Ascending aorta (tissue), 2 donors: Measurements from ENCODE around the gene ITGB1BP2. TPM values are rescaled to one million over a fixed set of nuclear protein-coding genes. Genes with fewer than 3 reads are reported as not detected.
"Not testable (repeated sequence)": the region's sequence is repeated elsewhere in the genome, so short reads cannot be mapped to it uniquely, and the experiment has no call there.

Source experiments
- DNase-seq, 2 donors: peaks; one replicate each; pipeline ENCODE4 v3.0.0-alpha.2; 2019; ENCODE audit warnings: low spot score in 2 of 2
- H3K27ac ChIP-seq, 2 donors: fragments of 200-600 bp; sonication (generic); one replicate each; pipeline ENCODE4 v1.5.1; 2016 to 2017; ENCODE audit warnings: mild to moderate bottlenecking in 1 of 2
- H3K27me3 ChIP-seq: fragments of 200-600 bp; sonication (generic); one replicate; pipeline ENCODE4 v1.5.1; 2017
- H3K36me3 ChIP-seq, 2 donors: fragments of 200-600 bp; sonication (generic); one replicate each; pipeline ENCODE4 v1.5.1; 2016
- H3K4me1 ChIP-seq, 2 donors: fragments of 200-600 bp; sonication (generic); one replicate each; pipeline ENCODE4 v1.5.1; 2016 to 2017; ENCODE audit warnings: mild to moderate bottlenecking in 1 of 2
- H3K4me3 ChIP-seq, 2 donors: fragments of 200-600 bp; sonication (generic); one replicate each; pipeline ENCODE4 v1.5.1; 2016 to 2017; ENCODE audit warnings: mild to moderate bottlenecking in 1 of 2
- H3K9me3 ChIP-seq, 2 donors: fragments of 200-600 bp; sonication (generic); one replicate each; pipeline ENCODE4 v1.5.1; 2016
- intact Hi-C: fragments of 100-400 bp; cut with DNase I; formaldehyde crosslinking; loops from one replicate; pipeline ENCODE4 v1.15.1; 2023
- total RNA-seq: library from RNA; depleted of rRNA; stranded (reverse); fragments of >200 nt; gene quantifications from one replicate; pipeline ENCODE4 v1.1.0, GENCODE V29; 2016
- TF ChIP-seq, protein P1 (sequence below), 3 experiments: fragments of 200-600 bp in 2 of 3; fragments of 450-650 bp in 1 of 3; sonication (generic) in 2 of 3; IDR thresholded peaks; one replicate each; pipeline ENCODE4 v1.5.1; 2016 to 2019; ENCODE audit warnings: antibody characterized with exemption in 3 of 3, mild to moderate bottlenecking in 1 of 3, moderate library complexity in 1 of 3

Gene ITGB1BP2
- total RNA-seq, 1 donor from 2014 or later, result not detected

DNA sequence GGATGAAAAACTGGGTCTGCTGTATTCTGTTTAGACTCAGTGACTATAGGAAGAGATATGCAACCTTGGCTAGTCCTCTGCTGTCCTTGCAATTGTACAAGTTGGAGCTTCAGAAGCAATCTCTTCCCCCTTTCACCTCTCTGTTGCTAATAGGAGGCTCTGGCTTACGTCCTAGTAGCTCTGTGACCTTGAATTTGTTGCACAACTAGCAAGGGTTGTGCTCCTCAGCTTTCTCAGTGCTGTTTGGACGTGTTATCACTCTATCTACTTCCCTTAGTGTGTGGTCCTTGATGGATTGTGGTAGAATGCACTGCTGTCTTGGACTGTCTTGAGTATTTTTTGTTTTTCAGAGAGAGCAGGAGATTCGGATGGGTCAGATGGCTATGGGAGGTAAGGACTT, 3.4 kb upstream of the ITGB1BP2 start:
- intact Hi-C loops, result no loop called here
- TF ChIP-seq, protein P1, sequence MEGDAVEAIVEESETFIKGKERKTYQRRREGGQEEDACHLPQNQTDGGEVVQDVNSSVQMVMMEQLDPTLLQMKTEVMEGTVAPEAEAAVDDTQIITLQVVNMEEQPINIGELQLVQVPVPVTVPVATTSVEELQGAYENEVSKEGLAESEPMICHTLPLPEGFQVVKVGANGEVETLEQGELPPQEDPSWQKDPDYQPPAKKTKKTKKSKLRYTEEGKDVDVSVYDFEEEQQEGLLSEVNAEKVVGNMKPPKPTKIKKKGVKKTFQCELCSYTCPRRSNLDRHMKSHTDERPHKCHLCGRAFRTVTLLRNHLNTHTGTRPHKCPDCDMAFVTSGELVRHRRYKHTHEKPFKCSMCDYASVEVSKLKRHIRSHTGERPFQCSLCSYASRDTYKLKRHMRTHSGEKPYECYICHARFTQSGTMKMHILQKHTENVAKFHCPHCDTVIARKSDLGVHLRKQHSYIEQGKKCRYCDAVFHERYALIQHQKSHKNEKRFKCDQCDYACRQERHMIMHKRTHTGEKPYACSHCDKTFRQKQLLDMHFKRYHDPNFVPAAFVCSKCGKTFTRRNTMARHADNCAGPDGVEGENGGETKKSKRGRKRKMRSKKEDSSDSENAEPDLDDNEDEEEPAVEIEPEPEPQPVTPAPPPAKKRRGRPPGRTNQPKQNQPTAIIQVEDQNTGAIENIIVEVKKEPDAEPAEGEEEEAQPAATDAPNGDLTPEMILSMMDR (IDR thresholded peaks at IDR 0.05), result no peak
- H3K36me3 ChIP-seq, result peaks cover 48 to 69% of the 10 kb centered on the region in 2 donors

DNA sequence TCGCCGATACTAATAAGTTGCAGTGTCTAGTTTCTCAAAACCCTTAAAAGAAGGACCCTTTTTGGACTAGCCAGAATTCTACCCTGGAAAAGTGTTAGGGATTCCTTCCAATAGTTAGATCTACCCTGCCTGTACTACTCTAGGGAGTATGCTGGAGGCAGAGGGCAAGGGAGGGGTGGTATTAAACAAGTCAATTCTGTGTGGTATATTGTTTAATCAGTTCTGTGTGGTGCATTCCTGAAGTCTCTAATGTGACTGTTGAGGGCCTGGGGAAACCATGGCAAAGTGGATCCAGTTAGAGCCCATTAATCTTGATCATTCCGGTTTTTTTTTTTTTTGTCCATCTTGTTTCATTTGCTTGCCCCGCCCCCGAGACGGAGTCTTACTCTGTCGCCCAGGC, 1.5 kb upstream of the ITGB1BP2 start:
- DNase-seq, H3K4me1 ChIP-seq, H3K27ac ChIP-seq, H3K4me3 ChIP-seq, H3K27me3 ChIP-seq, H3K9me3 ChIP-seq: not testable (repeated sequence)
- intact Hi-C loops, result loop anchor here (5.0 kb wide), 1 partner anchor 62 kb away; no protein-coding TSS in a partner anchor
- H3K36me3 ChIP-seq, result peaks cover 30 to 49% of the 10 kb centered on the region in 2 donors

More for the DNA sequence above, 3.4 kb upstream of the ITGB1BP2 start:
- DNase-seq, result no peak
- H3K9me3 ChIP-seq, result no peaks in the 10 kb centered on the region
- no peaks in the 10 kb centered on the region for H3K4me1 ChIP-seq
- H3K27ac ChIP-seq, result no peak overlapping the region
- H3K4me3 ChIP-seq, result no peak overlapping the region
- H3K27me3 ChIP-seq, result no peaks in the 10 kb centered on the region

DNA sequence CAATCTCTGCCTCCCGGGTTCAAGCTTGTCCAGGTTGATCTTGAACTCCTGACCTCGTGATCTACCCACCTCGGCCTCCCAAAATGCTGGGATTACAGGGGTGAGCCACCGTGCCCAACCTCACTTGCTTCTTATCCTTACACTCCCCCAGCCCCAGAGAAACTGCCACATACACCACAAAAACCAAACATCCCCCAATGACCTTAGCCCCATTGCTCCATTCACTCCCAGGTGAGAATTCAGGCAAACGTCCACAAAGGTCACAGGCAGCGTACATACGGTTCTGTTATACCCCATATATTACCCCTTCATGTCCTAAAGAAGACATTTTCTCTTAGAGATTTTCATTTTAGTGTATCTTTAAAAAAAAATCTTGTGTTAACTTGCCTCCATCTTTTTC, 1.1 kb upstream of the ITGB1BP2 start:
- DNase-seq, H3K9me3 ChIP-seq, H3K27ac ChIP-seq, H3K4me1 ChIP-seq, H3K4me3 ChIP-seq, H3K27me3 ChIP-seq: not testable (repeated sequence)
- intact Hi-C loops, result loop anchor here (5.0 kb wide), 1 partner anchor 62 kb away; no protein-coding TSS in a partner anchor
- H3K36me3 ChIP-seq, result peaks cover 25 to 46% of the 10 kb centered on the region in 2 donors

DNA sequence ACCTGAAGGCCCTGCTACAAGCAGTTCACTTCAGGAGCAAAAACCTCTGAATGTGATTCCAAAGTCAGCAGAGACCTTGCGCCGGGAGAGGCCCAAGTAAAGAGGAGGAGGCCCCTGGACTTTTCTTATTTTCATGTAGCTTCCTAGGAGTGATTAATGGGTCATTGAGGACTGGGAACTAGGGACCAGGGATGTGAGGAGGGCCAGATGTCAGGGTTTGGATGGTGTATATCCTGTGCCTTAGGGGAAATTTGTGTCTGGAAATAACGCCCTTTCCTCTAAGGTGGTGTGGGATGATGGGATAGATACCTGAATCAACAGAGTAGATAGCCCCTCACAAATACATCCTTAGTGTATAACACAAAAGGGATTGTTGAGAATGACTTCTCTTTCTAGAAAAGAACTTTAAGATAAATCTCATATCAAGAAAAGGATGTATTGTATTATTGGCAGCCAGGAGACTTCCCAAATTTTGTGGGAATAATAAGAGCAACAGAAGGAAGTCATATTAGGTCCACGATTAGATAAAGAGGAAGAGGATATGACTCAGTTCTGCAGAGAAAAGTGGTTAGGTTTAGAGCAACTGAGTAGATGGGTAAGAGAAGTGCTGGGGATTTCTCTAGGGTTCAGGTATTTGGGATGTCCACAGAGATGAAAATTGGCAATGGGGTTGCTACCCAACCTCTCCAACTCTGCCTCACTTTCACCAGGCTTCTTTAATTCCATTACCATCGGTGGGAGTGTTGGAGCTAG, 1.1 kb downstream of the ITGB1BP2 start:
- H3K27ac ChIP-seq, result peak overlapping the region; percentile 58 to 70
- TF ChIP-seq, protein P1 (IDR thresholded peaks at IDR 0.05), result no peak
- H3K4me1 ChIP-seq, result no peaks in the 10 kb centered on the region
- intact Hi-C loops, result loop anchor here (5.0 kb wide), 1 partner anchor 60 kb away; no protein-coding TSS in a partner anchor
- peak overlapping the region; percentile 21 to 63 for H3K4me3 ChIP-seq
- no peak for DNase-seq
- H3K36me3 ChIP-seq, result peaks cover 13 to 25% of the 10 kb centered on the region in 2 donors
- H3K9me3 ChIP-seq, result no peaks in the 10 kb centered on the region
- no peaks in the 10 kb centered on the region for H3K27me3 ChIP-seq

DNA sequence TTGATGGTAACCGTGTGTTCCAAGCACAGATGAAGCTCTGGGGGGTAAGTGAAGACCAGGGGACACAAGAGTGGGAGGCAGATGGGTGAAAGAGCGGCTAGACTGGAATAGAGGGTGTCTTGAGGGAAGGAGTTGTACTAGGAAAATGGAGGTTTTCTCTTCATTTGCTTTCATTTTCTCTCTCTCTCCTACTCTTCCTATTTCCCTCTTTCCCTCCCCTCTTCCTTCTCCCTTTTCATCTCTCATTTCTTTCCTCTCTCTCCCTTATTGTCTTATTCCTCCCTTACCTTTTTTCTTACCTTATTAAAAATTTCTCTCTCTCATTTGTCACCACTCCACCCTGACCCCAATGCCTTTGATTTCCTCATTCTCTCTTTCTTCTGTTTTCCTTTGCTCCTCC, 3.0 kb downstream of the ITGB1BP2 start:
- intact Hi-C loops, result loop anchor here (5.0 kb wide), 1 partner anchor 58 kb away; no protein-coding TSS in a partner anchor
- no peak overlapping the region for H3K4me3 ChIP-seq
- H3K4me1 ChIP-seq, result no peaks in the 10 kb centered on the region
- H3K27me3 ChIP-seq, result no peaks in the 10 kb centered on the region
- no peak for DNase-seq
- TF ChIP-seq, protein P1 (IDR thresholded peaks at IDR 0.05), result no peak
- peaks cover 0 to 6% of the 10 kb centered on the region in 2 donors for H3K36me3 ChIP-seq
- H3K27ac ChIP-seq, result no peak overlapping the region
- no peaks in the 10 kb centered on the region for H3K9me3 ChIP-seq

DNA sequence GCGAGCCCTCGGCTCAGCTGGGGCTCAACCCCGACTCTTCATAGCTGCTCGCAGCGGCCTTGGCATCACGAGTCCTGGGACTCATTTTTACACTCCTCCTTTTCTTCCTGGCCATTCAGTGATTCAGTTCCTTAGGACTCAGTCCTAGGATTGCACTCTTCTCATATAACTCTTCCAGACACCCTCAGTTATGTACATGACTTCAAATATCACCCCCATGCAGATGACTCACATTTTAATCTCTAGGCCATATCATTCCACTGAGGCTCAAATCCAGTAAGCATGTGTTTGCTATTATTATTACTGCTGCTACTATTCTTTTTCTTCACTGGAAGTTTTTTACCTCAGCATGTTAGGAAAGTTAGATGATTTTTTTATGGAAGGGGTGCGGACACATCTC, 14.4 kb downstream of the ITGB1BP2 start:
- no peak overlapping the region for H3K27ac ChIP-seq
- no peak overlapping the region for H3K4me3 ChIP-seq
- peaks cover 0 to 3% of the 10 kb centered on the region in 2 donors for H3K36me3 ChIP-seq
- DNase-seq, result no peak
- H3K27me3 ChIP-seq, result no peaks in the 10 kb centered on the region
- TF ChIP-seq, protein P1 (IDR thresholded peaks at IDR 0.05), result no peak
- H3K9me3 ChIP-seq, result no peaks in the 10 kb centered on the region
- intact Hi-C loops, result no loop called here
- H3K4me1 ChIP-seq, result no peaks in the 10 kb centered on the region

DNA sequence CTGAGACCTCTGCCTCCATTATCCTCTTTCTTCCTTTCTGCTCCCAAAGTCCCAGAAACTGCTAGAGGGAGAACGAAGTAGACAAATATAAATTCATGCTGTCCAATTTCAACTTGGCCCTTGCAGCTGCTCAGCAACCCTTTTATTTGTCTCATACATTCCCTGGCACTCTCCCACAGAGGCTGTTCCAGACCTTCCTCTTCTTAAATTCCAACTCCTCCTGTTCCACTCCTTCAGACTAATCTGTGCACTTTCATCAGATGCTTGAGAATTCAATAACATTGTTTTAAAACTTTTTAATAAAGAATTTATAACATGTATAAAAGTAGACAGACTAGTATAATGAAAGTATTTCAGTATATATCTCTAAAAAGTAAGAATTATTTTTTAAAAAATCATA, 15.4 kb downstream of the ITGB1BP2 start:
- H3K36me3 ChIP-seq, DNase-seq, intact Hi-C loops, H3K27me3 ChIP-seq, H3K4me3 ChIP-seq, H3K9me3 ChIP-seq, H3K4me1 ChIP-seq, H3K27ac ChIP-seq: not testable (repeated sequence)
